Trophoblast cell (in vitro differentiated cells and primary cell): ENCODE results near the gene IVD.

Experiments
- DNase-seq, 2 donors: peaks; one replicate each; pipeline ENCODE4 v3.0.0-alpha.2; 2016
- H2AFZ ChIP-seq: 2 replicates; pipeline ENCODE4 v1.6.1; 2013; ENCODE audit warnings: low read length, moderate library complexity, mild to moderate bottlenecking; ENCODE audit not compliant: insufficient read depth, poor library complexity
- H2AK5ac ChIP-seq: 2 replicates; pipeline ENCODE4 v1.6.1; 2013; ENCODE audit warnings: mild to moderate bottlenecking, low read length
- H2BK120ac ChIP-seq: 2 replicates; pipeline ENCODE4 v1.6.1; 2013; ENCODE audit warnings: low read length, mild to moderate bottlenecking, moderate library complexity; ENCODE audit not compliant: insufficient read depth, poor library complexity
- H2BK12ac ChIP-seq: 2 replicates; pipeline ENCODE4 v1.6.1; 2013; ENCODE audit warnings: mild to moderate bottlenecking, low read length, moderate library complexity
- H2BK5ac ChIP-seq: 2 replicates; pipeline ENCODE4 v1.6.1; 2013; ENCODE audit warnings: low read length, low read depth, moderate library complexity, mild to moderate bottlenecking; ENCODE audit not compliant: poor library complexity
- H3K14ac ChIP-seq: 2 replicates; pipeline ENCODE4 v1.6.1; 2013; ENCODE audit warnings: mild to moderate bottlenecking, low read length
- H3K18ac ChIP-seq: 2 replicates; pipeline ENCODE4 v1.6.1; 2013; ENCODE audit warnings: mild to moderate bottlenecking, low read length
- H3K23ac ChIP-seq: 2 replicates; pipeline ENCODE4 v1.6.1; 2013; ENCODE audit warnings: low read length
- H3K27ac ChIP-seq: 2 replicates; pipeline ENCODE4 v1.5.1; 2013; ENCODE audit warnings: low read depth, mild to moderate bottlenecking, inconsistent platforms, low read length, moderate library complexity
- H3K27me3 ChIP-seq: 2 replicates; pipeline ENCODE4 v1.6.1; 2013; ENCODE audit warnings: inconsistent platforms, mild to moderate bottlenecking, low read length, moderate library complexity; ENCODE audit not compliant: insufficient read depth
- H3K36me3 ChIP-seq, 2 experiments: 1 replicate in 1 of 2; 2 replicates in 1 of 2; pipeline ENCODE4 v1.6.1; 2013; ENCODE audit warnings: low read length in 2 of 2, mild to moderate bottlenecking in 2 of 2, moderate library complexity in 1 of 2; ENCODE audit not compliant: insufficient read depth in 2 of 2, control insufficient read depth in 1 of 2
- H3K4ac ChIP-seq: 2 replicates; pipeline ENCODE4 v1.6.1; 2013; ENCODE audit warnings: low read depth, mild to moderate bottlenecking, low read length, moderate library complexity
- H3K4me1 ChIP-seq, 2 experiments: 1 replicate in 1 of 2; 2 replicates in 1 of 2; pipeline ENCODE4 v1.6.1; 2013; ENCODE audit warnings: low read length in 2 of 2, mild to moderate bottlenecking in 2 of 2, moderate library complexity in 1 of 2; ENCODE audit not compliant: insufficient read depth in 2 of 2, control insufficient read depth in 1 of 2
- H3K4me2 ChIP-seq: 2 replicates; pipeline ENCODE4 v1.6.1; 2013; ENCODE audit warnings: inconsistent platforms, mild to moderate bottlenecking, low read length, moderate library complexity
- H3K4me3 ChIP-seq: 2 replicates; pipeline ENCODE4 v1.5.1; 2013; ENCODE audit warnings: mild to moderate bottlenecking, low read depth, low read length, inconsistent platforms
- H3K79me1 ChIP-seq: one replicate; pipeline ENCODE4 v1.6.1; 2013; ENCODE audit warnings: low read length
- H3K79me2 ChIP-seq: 2 replicates; pipeline ENCODE4 v1.6.1; 2013; ENCODE audit warnings: low read length, mild to moderate bottlenecking; ENCODE audit not compliant: control insufficient read depth, insufficient read depth, poor library complexity
- H3K9ac ChIP-seq: 2 replicates; pipeline ENCODE4 v1.6.1; 2013; ENCODE audit warnings: mild to moderate bottlenecking, low read length
- H3K9me3 ChIP-seq: 2 replicates; pipeline ENCODE4 v1.6.1; 2013; ENCODE audit warnings: low read depth, mild to moderate bottlenecking, control low read depth, inconsistent platforms, low read length; ENCODE audit not compliant: insufficient read depth
- H4K12ac ChIP-seq: 2 replicates; pipeline ENCODE4 v1.6.1; 2013; ENCODE audit warnings: low read depth, mild to moderate bottlenecking, low read length, moderate library complexity
- H4K8ac ChIP-seq: 2 replicates; pipeline ENCODE4 v1.6.1; 2013; ENCODE audit warnings: low read depth, mild to moderate bottlenecking, low read length, moderate library complexity
- H4K91ac ChIP-seq: one replicate; pipeline ENCODE4 v1.6.1; 2013; ENCODE audit warnings: low read depth, mild to moderate bottlenecking, low read length, moderate library complexity
- WGBS: extraction: QIAGEN DNeasy Blood & Tissue Kit; methylation state at CpG from one replicate; pipeline ENCODE4 v1.1.7; 2013; ENCODE audit warnings: missing lambda C conversion rate; ENCODE audit not compliant: insufficient read length, insufficient coverage; ENCODE audit errors: extremely low coverage; 5-methylcytosine and 5-hydroxymethylcytosine counted together

Gene IVD

GRCh38 chr15:40409366-40409765 is 3.8 kb downstream of the IVD start:
- Histone ChIP-seq H4K8ac (no peak overlapping the region), H3K18ac (no peak overlapping the region), H2AFZ (no peak overlapping the region), H3K79me1 (peaks cover 3% of the 10 kb centered on the region), H3K23ac (no peak overlapping the region), H3K9ac (no peak overlapping the region), H3K4ac (no peak overlapping the region), H3K4me2 (no peak overlapping the region), H3K9me3 (no peaks in the 10 kb centered on the region), H2BK12ac (no peak overlapping the region), H3K79me2 (peaks cover 3% of the 10 kb centered on the region), H3K4me3 (no peak overlapping the region), H2BK120ac (no peak overlapping the region), H2BK5ac (no peak overlapping the region), H3K27ac (no peak overlapping the region), H3K36me3 (peaks cover 32 to 39% of the 10 kb centered on the region in 2 experiments), H4K91ac (no peak overlapping the region), H3K27me3 (no peaks in the 10 kb centered on the region), H2AK5ac (no peak overlapping the region), H3K14ac (no peak overlapping the region), H3K4me1 (peaks cover 0 to 4% of the 10 kb centered on the region in 2 experiments), H4K12ac (no peak overlapping the region)
- peak; percentile 50 to 66 for DNase-seq
- no CpG with 5 or more reads among the region's 3 CpGs for WGBS

- Histone ChIP-seq H3K79me1 (peaks cover 3% of the 10 kb centered on the region), H3K14ac (no peak overlapping the region), H3K4me2 (no peak overlapping the region), H2BK5ac (no peak overlapping the region), H4K8ac (no peak overlapping the region), H3K27me3 (no peaks in the 10 kb centered on the region), H2AK5ac (no peak overlapping the region), H3K9ac (no peak overlapping the region), H2BK12ac (no peak overlapping the region), H3K23ac (no peak overlapping the region), H3K4ac (no peak overlapping the region), H4K12ac (no peak overlapping the region), H3K18ac (no peak overlapping the region), H3K27ac (no peak overlapping the region), H3K36me3 (peaks cover 40 to 50% of the 10 kb centered on the region in 2 experiments), H3K4me3 (peak overlapping the region; percentile 30), H3K79me2 (peaks cover 3% of the 10 kb centered on the region), H2BK120ac (no peak overlapping the region), H3K4me1 (peaks cover 0 to 4% of the 10 kb centered on the region in 2 experiments), H3K9me3 (no peaks in the 10 kb centered on the region), H2AFZ (no peak overlapping the region), H4K91ac (no peak overlapping the region)
- WGBS = no CpG with 5 or more reads among the region's 11 CpGs
- DNase-seq = no peak
These were observed 4.9 kb downstream of the IVD start for GRCh38 chr15:40410476-40410875.

GRCh38 chr15:40412095-40412759 is 6.6 kb downstream of the IVD start:
- no peaks in the 10 kb centered on the region for H3K27me3 ChIP-seq
- H2BK12ac ChIP-seq = no peak overlapping the region
- H3K79me1 ChIP-seq = no peaks in the 10 kb centered on the region
- no peak overlapping the region for H3K4ac ChIP-seq
- no peak overlapping the region for H4K12ac ChIP-seq
- DNase-seq = no peak
- H3K4me2 ChIP-seq = no peak overlapping the region
- no peaks in the 10 kb centered on the region for H3K9me3 ChIP-seq
- H4K8ac ChIP-seq = no peak overlapping the region
- no peak overlapping the region for H3K4me3 ChIP-seq
- H2BK5ac ChIP-seq = no peak overlapping the region
- no peak overlapping the region for H2BK120ac ChIP-seq
- no peaks in the 10 kb centered on the region for H3K79me2 ChIP-seq
- no CpG with 5 or more reads among the region's 7 CpGs for WGBS
- H2AK5ac ChIP-seq = no peak overlapping the region
- no peak overlapping the region for H3K27ac ChIP-seq
- no peaks in the 10 kb centered on the region for H3K4me1 ChIP-seq
- no peak overlapping the region for H3K23ac ChIP-seq
- H3K36me3 ChIP-seq = peaks cover 47 to 63% of the 10 kb centered on the region in 2 experiments
- no peak overlapping the region for H3K9ac ChIP-seq
- no peak overlapping the region for H3K18ac ChIP-seq
- no peak overlapping the region for H3K14ac ChIP-seq
- no peak overlapping the region for H4K91ac ChIP-seq
- no peak overlapping the region for H2AFZ ChIP-seq

GRCh38 chr15:40413036-40413435 is 7.4 kb downstream of the IVD start:
- H3K4me2 ChIP-seq = no peak overlapping the region
- no peak overlapping the region for H2BK120ac ChIP-seq
- no peak overlapping the region for H4K91ac ChIP-seq
- no peak overlapping the region for H2AK5ac ChIP-seq
- no peak overlapping the region for H3K18ac ChIP-seq
- no peak overlapping the region for H3K4ac ChIP-seq
- no peak overlapping the region for H3K4me3 ChIP-seq
- DNase-seq = no peak
- H3K9me3 ChIP-seq = no peaks in the 10 kb centered on the region
- WGBS = no CpG with 5 or more reads among the region's 9 CpGs
- no peak overlapping the region for H3K27ac ChIP-seq
- no peak overlapping the region for H3K14ac ChIP-seq
- H2BK5ac ChIP-seq = no peak overlapping the region
- no peak overlapping the region for H4K12ac ChIP-seq
- H3K79me2 ChIP-seq = no peaks in the 10 kb centered on the region
- H3K9ac ChIP-seq = no peak overlapping the region
- H2AFZ ChIP-seq = no peak overlapping the region
- no peak overlapping the region for H2BK12ac ChIP-seq
- H3K27me3 ChIP-seq = no peaks in the 10 kb centered on the region
- no peak overlapping the region for H4K8ac ChIP-seq
- H3K23ac ChIP-seq = no peak overlapping the region
- H3K4me1 ChIP-seq = no peaks in the 10 kb centered on the region
- H3K36me3 ChIP-seq = peaks cover 47 to 60% of the 10 kb centered on the region in 2 experiments
- no peaks in the 10 kb centered on the region for H3K79me1 ChIP-seq
